NCI-H345 treated with DMSO at 0.1 percent for 48 hours (cell line): ENCODE data around the gene BRD7.
A peak's percentile ranks its signal among the peaks of the same experiment; 100 is the strongest.

ENCODE experiments used
- DNase-seq: peaks from one replicate; lab custom pipeline; 2025; ENCODE audit not compliant: unreplicated experiment; lab: John Stamatoyannopoulos, UW

BRD7 gene

GRCh38 chr16:50304467-50305440 lies 64.0 kb downstream of the BRD7 start:
- DNase-seq, result no peak

GRCh38 chr16:50303605-50304466 lies 65.0 kb downstream of the BRD7 start:
- no peak for DNase-seq

- DNase-seq, result no peak
These were observed 65.7 kb downstream of the BRD7 start for GRCh38 chr16:50303041-50303604.

- no peak for DNase-seq
These were observed 66.2 kb downstream of the BRD7 start for GRCh38 chr16:50302472-50303005.

- DNase-seq, result no peak
These were observed 66.9 kb downstream of the BRD7 start for GRCh38 chr16:50301626-50302471.

- no peak for DNase-seq
These were observed 67.7 kb downstream of the BRD7 start for GRCh38 chr16:50300942-50301625.

GRCh38 chr16:50299508-50300105 lies 69.2 kb downstream of the BRD7 start:
- no peak for DNase-seq

GRCh38 chr16:50298591-50299507 lies 69.9 kb downstream of the BRD7 start:
- no peak for DNase-seq

GRCh38 chr16:50298075-50298460 lies 70.7 kb downstream of the BRD7 start:
- DNase-seq, result no peak

- DNase-seq, result peak; percentile 29
These were observed 71.3 kb downstream of the BRD7 start for GRCh38 chr16:50297301-50298074.

GRCh38 chr16:50296807-50297206 lies 72.0 kb downstream of the BRD7 start:
- DNase-seq, result no peak

- no peak for DNase-seq
These were observed 73.2 kb downstream of the BRD7 start for GRCh38 chr16:50295541-50296132.

- DNase-seq, result no peak
These were observed 73.8 kb downstream of the BRD7 start for GRCh38 chr16:50294955-50295354.

- no peak for DNase-seq
These were observed 74.6 kb downstream of the BRD7 start for GRCh38 chr16:50293994-50294855.

GRCh38 chr16:50293041-50293783 lies 75.6 kb downstream of the BRD7 start:
- DNase-seq, result no peak

- DNase-seq, result no peak
These were observed 76.2 kb downstream of the BRD7 start for GRCh38 chr16:50292566-50292948.
